Measurements from ENCODE around the gene SPANXB1.
"Not testable (repeated sequence)": the region's sequence is repeated elsewhere in the genome, so short reads cannot be mapped to it uniquely, and the experiment has no call there.

The SPANXB1 gene, protein sequence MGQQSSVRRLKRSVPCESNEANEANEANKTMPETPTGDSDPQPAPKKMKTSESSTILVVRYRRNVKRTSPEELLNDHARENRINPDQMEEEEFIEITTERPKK

DNA sequence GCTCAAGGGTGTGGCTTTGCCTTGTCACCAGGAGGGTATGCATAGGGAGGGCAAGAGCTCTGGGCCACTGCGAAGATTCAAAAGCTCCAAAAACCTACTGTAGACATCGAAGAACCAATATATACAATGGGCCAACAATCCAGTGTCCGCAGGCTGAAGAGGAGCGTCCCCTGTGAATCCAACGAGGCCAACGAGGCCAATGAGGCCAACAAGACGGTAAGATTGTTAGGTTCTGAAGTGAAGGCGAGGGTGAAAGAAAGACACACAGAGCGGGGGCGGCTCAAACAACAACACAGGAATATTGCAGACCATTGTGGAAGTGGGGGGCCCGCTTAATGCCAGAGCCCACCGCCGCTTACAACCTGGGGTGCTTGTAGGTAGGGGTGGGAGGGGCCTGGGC lies at the start of gene SPANXB1:
TSS of gene SPANXB1 (plus strand) at position 27 of the 400 bp plus-strand sequence. CDS start at position 127, 100 bp downstream.
- DNase-seq, result not testable (repeated sequence)

DNA sequence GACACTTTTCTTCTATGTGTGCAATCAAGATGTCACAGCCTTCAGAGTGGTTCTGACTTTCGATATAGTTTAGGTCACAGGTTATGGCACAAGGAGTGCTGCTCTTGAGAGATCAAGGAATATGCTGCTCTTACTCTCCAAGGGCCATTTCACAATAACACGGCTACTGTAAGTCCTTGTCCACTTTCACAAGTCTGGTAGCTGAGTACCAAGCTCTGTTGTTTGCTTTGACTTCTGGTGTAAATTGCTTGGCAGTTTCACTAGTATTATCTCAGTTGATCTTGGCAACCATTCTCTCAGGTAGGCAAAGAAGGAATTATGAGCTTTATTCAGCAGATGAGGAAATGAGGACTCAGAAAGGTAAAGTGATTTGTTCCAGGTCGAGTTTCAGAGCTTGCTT lies 35.4 kb upstream of the SPANXB1 start:
- DNase-seq, result no peak

DNA sequence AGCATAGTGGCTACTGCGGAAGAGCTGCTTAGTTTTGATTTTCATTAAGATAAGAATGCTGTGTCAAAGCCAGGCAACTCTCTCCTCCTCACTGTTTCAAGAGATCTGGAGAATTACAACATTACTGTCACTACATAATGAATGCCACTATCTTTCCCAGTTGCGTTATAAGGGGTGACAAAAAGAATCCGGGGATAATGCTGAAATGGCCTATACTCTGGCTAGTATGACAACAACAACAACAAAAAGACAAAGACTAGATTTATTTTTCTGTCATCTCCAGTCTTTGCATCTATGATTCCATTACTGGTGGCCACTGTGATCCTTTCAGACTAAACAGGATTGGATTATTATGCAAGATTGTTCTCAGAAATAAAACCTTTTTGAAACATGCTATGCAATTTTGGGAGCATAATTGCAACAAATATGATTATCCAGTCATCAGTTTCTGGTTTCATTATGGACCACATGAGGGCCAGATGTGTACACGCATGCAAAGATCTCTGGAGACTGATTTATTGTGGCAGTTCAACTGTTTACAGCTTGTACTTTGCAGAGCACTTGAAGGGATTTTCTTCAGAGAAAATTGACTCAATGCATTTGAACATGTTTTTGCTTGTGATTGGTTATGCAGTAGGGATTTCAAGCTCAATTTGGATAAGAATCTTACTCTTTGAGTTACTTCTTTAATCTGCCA lies 31.1 kb upstream of the SPANXB1 start:
- DNase-seq, result no peak

DNA sequence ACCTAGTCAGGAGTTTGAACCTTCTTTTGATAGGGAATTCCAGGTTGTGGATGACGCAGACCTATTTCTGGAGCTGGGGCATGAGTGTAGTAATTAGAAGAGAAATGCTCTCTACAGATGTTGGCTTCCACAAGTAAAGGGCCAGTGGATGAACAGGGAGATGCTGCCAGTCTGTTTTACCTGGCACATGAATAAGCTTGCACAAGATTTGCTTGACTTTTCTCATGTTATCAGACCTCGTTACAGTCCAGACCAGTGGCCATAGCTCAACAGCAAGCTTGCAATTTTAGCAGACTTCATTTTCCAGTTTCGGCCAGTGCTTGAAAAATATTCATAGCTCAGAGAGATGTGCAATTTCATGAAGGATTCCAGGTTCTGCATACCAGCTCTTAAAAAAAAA lies 26.9 kb upstream of the SPANXB1 start:
- no peak for DNase-seq

DNA sequence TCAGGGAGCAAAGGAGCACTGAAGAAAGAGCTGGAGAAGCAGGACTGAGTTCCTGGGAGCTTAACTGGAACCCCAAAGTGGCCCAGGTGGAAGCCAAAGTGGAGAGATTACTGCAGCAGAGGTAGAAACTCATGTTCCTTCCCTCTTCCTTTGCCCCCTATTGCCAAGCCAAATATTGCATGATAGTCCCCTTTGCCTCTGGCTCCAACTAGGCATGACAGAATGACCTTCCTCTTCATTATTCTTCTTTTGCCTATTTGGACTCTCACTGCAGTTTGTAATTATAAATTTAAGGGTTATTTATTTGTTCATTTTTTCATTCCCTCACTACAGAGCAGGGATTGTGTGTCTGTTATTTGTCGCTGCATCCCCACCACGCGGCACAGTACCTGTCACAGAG lies 22.1 kb upstream of the SPANXB1 start:
- DNase-seq, result no peak

DNA sequence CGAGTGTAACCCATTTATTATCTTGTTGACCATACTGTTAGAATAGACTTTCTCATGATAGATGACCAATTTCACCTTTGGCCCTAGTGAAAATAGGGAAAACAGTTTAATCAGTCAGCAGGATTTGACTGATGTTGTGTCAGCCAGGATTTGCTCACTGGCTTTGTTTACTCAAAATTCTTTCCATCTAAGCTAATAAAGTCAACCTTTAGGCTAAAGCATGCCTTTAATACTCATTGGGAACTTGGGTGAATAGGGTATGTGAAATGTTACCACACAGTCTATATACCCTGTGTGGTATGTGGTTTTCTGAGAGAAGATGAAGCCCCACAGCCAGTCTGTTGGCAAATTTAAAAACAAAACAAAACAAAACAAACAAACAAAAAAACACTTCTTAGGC lies 18.7 kb upstream of the SPANXB1 start:
- DNase-seq, result no peak

DNA sequence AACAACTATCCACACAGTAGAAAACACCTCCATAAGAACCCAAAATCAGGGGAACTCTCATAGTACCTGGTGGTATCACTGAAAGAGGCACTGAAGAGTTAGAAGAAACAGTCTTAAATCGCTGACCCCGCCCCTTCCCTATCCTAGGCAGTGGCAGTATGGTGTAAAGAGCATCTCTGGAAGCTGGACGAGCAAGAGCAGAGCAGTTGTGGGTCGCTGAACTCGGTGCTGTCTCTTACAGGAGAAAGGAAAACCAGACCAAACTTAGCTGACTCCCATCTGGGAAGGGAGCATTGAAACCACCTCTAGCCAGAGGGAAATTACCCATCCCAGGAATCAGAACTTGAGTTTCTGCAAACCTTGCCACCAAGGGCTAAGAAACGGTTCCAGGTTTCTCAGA lies 2.8 kb downstream of the SPANXB1 start:
- DNase-seq, result not testable (repeated sequence)

DNA sequence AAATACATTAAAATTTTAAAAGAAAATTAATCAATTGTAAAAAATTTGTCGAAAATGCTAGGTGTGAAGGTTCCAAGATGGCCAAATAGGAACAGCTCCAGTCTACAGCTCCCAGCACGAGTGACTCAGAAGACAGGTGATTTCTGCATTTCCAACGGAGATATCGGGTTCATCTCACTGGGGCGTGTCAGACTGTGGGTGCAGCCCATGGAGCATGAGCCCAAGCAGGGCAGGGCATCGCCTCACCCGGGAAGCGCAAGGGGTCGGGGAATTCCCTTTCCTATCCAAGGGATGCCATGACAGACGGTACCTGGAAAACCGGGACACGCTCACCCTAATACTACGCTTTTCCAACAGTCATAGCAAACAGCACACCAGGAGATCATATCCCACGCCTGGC lies 41.9 kb downstream of the SPANXB1 start:
- not testable (repeated sequence) for DNase-seq

DNA sequence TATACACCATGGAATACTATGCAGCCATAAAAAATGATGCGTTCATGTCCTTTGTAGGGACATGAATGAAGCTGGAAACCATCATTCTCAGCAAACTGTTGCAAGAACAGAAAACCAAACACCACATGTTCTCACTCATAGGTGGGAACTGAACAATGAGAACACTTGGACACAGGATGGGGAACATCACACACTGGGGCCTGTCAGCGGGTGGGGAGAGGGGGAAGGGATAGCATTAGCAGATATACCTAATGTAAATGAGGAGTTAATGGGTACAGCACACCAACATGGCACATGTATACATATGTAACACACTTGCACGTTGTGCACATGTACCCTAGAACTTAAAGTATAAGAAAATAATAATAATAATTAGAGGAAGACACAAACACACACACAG lies 47.5 kb downstream of the SPANXB1 start:
- not testable (repeated sequence) for DNase-seq

DNA sequence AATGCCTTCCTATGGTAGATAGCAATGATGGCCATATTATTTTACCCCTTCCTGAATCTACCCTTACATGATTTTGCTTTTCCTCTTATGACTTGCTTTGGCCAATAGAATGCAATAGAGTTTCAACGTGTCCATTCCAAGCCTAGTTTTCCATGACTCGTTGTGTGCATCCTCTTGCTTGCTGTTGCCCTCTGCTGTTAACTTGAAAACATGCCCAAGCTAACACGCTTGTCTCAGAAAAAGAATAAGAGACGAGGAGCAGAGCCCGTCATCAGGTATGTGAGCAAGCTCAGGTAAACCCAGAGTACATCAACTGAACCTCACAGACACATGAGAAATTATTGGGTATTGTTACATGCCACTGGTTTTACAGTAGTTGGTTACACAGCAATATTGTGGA lies 49.7 kb downstream of the SPANXB1 start:
- DNase-seq, result peak; percentile 0
